ENCODE data around the gene TFCP2. TPM values are rescaled to one million over a fixed set of nuclear protein-coding genes. Genes with fewer than 3 reads are reported as not detected.

Gene TFCP2
- 41.1 and 44.1 TPM in 2 replicates for total RNA-seq

- intact Hi-C loops (cut with micrococcal nuclease) = loop anchor here (1.0 to 2.0 kb wide), 7 partner anchors 46 to 772 kb away; partner anchors contain the start of genes ATF1, CSRNP2, DAZAP2 and LARP4
Measured at GRCh38 chr12:51172515-51173431, at the start of gene TFCP2. TFCP2 (minus strand) TSS chr12:51173135; CDS start chr12:51172422, 713 bp downstream.

- intact Hi-C loops (cut with micrococcal nuclease) = no loop called here
Measured at GRCh38 chr12:51222461-51222860, 49.5 kb upstream of the TFCP2 start.

- intact Hi-C loops (cut with micrococcal nuclease) = loop anchor here (2.0 to 5.0 kb wide), 5 partner anchors 47 to 458 kb away; partner anchors contain the start of genes ATF1, BIN2, LETMD1 and TFCP2
Measured at GRCh38 chr12:51219857-51220256, 46.9 kb upstream of the TFCP2 start.

GRCh38 chr12:51219322-51219721, 46.4 kb upstream of the TFCP2 start:
- intact Hi-C loops (cut with micrococcal nuclease) = loop anchor here (2.0 to 5.0 kb wide), 5 partner anchors 47 to 457 kb away; partner anchors contain the start of genes ATF1, BIN2, LETMD1 and TFCP2

GRCh38 chr12:51218607-51219161, 45.7 kb upstream of the TFCP2 start:
- intact Hi-C loops (cut with micrococcal nuclease) = loop anchor here (1.0 to 5.0 kb wide), 6 partner anchors 20 to 456 kb away; partner anchors contain the start of genes ATF1, BIN2, DAZAP2 and LETMD1

- intact Hi-C loops (cut with micrococcal nuclease) = loop anchor here (1.0 to 5.0 kb wide), 6 partner anchors 20 to 456 kb away; partner anchors contain the start of genes ATF1, BIN2, DAZAP2 and LETMD1
Measured at GRCh38 chr12:51217968-51218606, 45.2 kb upstream of the TFCP2 start, which contains the start of gene POU6F1. POU6F1 (minus strand) TSS chr12:51218062; CDS start chr12:51206836, 11,226 bp downstream.

GRCh38 chr12:51217133-51217967, 44.4 kb upstream of the TFCP2 start:
- intact Hi-C loops (cut with micrococcal nuclease) = loop anchor here (5.0 kb wide), 4 partner anchors 50 to 455 kb away; partner anchors contain the start of genes ATF1, BIN2 and LETMD1

- intact Hi-C loops (cut with micrococcal nuclease) = loop anchor here (5.0 kb wide), 4 partner anchors 51 to 454 kb away; partner anchors contain the start of genes ATF1, BIN2 and LETMD1
Measured at GRCh38 chr12:51216642-51217041, 43.7 kb upstream of the TFCP2 start.

- intact Hi-C loops (cut with micrococcal nuclease) = loop anchor here (5.0 kb wide), 4 partner anchors 52 to 453 kb away; partner anchors contain the start of genes ATF1, BIN2 and LETMD1
Measured at GRCh38 chr12:51214895-51215294, 42.0 kb upstream of the TFCP2 start.

GRCh38 chr12:51210690-51211395, 37.9 kb upstream of the TFCP2 start:
- intact Hi-C loops (cut with micrococcal nuclease) = no loop called here

GRCh38 chr12:51209259-51209658, 36.3 kb upstream of the TFCP2 start:
- intact Hi-C loops (cut with micrococcal nuclease) = no loop called here

- intact Hi-C loops (cut with micrococcal nuclease) = no loop called here
Measured at GRCh38 chr12:51208016-51208660, 35.2 kb upstream of the TFCP2 start.

GRCh38 chr12:51205350-51205749, 32.4 kb upstream of the TFCP2 start:
- intact Hi-C loops (cut with micrococcal nuclease) = no loop called here

- intact Hi-C loops (cut with micrococcal nuclease) = no loop called here
Measured at GRCh38 chr12:51202718-51203117, 29.8 kb upstream of the TFCP2 start.

GRCh38 chr12:51200806-51201205, 27.9 kb upstream of the TFCP2 start:
- intact Hi-C loops (cut with micrococcal nuclease) = no loop called here

GRCh38 chr12:51200156-51200555, 27.2 kb upstream of the TFCP2 start:
- intact Hi-C loops (cut with micrococcal nuclease) = no loop called here

GRCh38 chr12:51199366-51199945, 26.5 kb upstream of the TFCP2 start:
- intact Hi-C loops (cut with micrococcal nuclease) = no loop called here

GRCh38 chr12:51198568-51199365, 25.8 kb upstream of the TFCP2 start:
- intact Hi-C loops (cut with micrococcal nuclease) = no loop called here

Data from T-helper 2 cell treated with Interferon-gamma antibody and Interleukin-4, amounts not matched to agents 100 ng/mL and 5 ng/mL, for 36 hours (primary cell).